ENCODE results near the gene SCNM1.
A peak's percentile ranks its signal among the peaks of the same experiment; 100 is the strongest.
"Not testable (repeated sequence)": the region's sequence is repeated elsewhere in the genome, so short reads cannot be mapped to it uniquely, and the experiment has no call there.

SCNM1 gene

GRCh38 chr1:151146412-151147131, 19.4 kb upstream of the SCNM1 start, which contains the start of gene SEMA6C:
Gene SEMA6C (minus strand): TSS chr1:151146631. CDS start chr1:151142621, 4,010 bp downstream.
- DNase-seq (ENCODE audit: low spot score), result peak; percentile 87

- no peak for DNase-seq (ENCODE audit: low spot score)
These were observed 18.8 kb upstream of the SCNM1 start for GRCh38 chr1:151147132-151147503.

GRCh38 chr1:151147665-151148064, 18.3 kb upstream of the SCNM1 start:
- no peak for DNase-seq (ENCODE audit: low spot score)

GRCh38 chr1:151156515-151156819, 9.5 kb upstream of the SCNM1 start, which contains the start of gene TNFAIP8L2:
Gene TNFAIP8L2 (plus strand): TSS chr1:151156649. CDS start chr1:151158698, 2,049 bp downstream.
- no peak for DNase-seq (ENCODE audit: low spot score)

- DNase-seq (ENCODE audit: low spot score), result no peak
These were observed 8.8 kb upstream of the SCNM1 start for GRCh38 chr1:151157067-151157531.

GRCh38 chr1:151158326-151158725, 7.6 kb upstream of the SCNM1 start:
- no peak for DNase-seq (ENCODE audit: low spot score)

- DNase-seq (ENCODE audit: low spot score), result no peak
These were observed 7.1 kb upstream of the SCNM1 start for GRCh38 chr1:151158751-151159251.

- DNase-seq (ENCODE audit: low spot score), result no peak
These were observed 6.6 kb upstream of the SCNM1 start for GRCh38 chr1:151159373-151159772.

- DNase-seq (ENCODE audit: low spot score), result no peak
These were observed 1.1 kb upstream of the SCNM1 start for GRCh38 chr1:151164732-151165280.

- DNase-seq (ENCODE audit: low spot score), result no peak
These were observed 635 bp upstream of the SCNM1 start for GRCh38 chr1:151165281-151165737.

- DNase-seq (ENCODE audit: low spot score), result peak; percentile 49
These were observed 587 bp downstream of the SCNM1 start for GRCh38 chr1:151166505-151166956.

- no peak for DNase-seq (ENCODE audit: low spot score)
These were observed 1.2 kb downstream of the SCNM1 start for GRCh38 chr1:151167116-151167515.

GRCh38 chr1:151171190-151171589, 5.2 kb downstream of the SCNM1 start:
- DNase-seq (ENCODE audit: low spot score), result no peak

GRCh38 chr1:151175041-151175741, 9.2 kb downstream of the SCNM1 start:
- no peak for DNase-seq (ENCODE audit: low spot score)

- DNase-seq (ENCODE audit: low spot score), result no peak
These were observed 9.9 kb downstream of the SCNM1 start, which contains the start of gene TMOD4 for GRCh38 chr1:151175863-151176262. Gene TMOD4 (minus strand): TSS chr1:151175981. CDS start chr1:151174875, 1,106 bp downstream.

- DNase-seq (ENCODE audit: low spot score), result no peak
These were observed 10.6 kb downstream of the SCNM1 start for GRCh38 chr1:151176514-151177045.

GRCh38 chr1:151184211-151184610, 18.3 kb downstream of the SCNM1 start:
- DNase-seq (ENCODE audit: low spot score), result no peak

- DNase-seq (ENCODE audit: low spot score), result no peak
These were observed 21.3 kb downstream of the SCNM1 start for GRCh38 chr1:151187205-151187604.

- DNase-seq (ENCODE audit: low spot score), result not testable (repeated sequence)
These were observed 22.7 kb downstream of the SCNM1 start for GRCh38 chr1:151188667-151189066.

- peak; percentile 90 for DNase-seq (ENCODE audit: low spot score)
These were observed 23.9 kb downstream of the SCNM1 start, which contains the start of gene VPS72 for GRCh38 chr1:151189637-151190445. Gene VPS72 (minus strand): TSS chr1:151190197. CDS start chr1:151190121, 76 bp downstream.

- no peak for DNase-seq (ENCODE audit: low spot score)
These were observed 26.1 kb downstream of the SCNM1 start for GRCh38 chr1:151192047-151192446.

Measured in LoVo (cell line).